Bronchial epithelial cell (primary cell): ENCODE results near the gene SHB. TPM values are rescaled to one million over a fixed set of nuclear protein-coding genes. Genes with fewer than 3 reads are reported as not detected.
"Not testable (repeated sequence)": the region's sequence is repeated elsewhere in the genome, so short reads cannot be mapped to it uniquely, and the experiment has no call there.

Source experiments
- DNase-seq: peaks from one replicate; pipeline ENCODE4 v3.0.0-alpha.2; 2010; ENCODE audit warnings: low read depth
- FAIRE-seq: peaks from 2 replicates; lab custom pipeline; 2011; peaks lifted over from hg19 to GRCh38; lab: Jason Lieb, UNC
- H3K27me3 ChIP-seq: 2 replicates; pipeline ENCODE4 v1.5.1; 2011; ENCODE audit warnings: low read length; ENCODE audit not compliant: control insufficient read depth, insufficient read depth
- H3K36me3 ChIP-seq: 2 replicates; pipeline ENCODE4 v1.5.1; 2011; ENCODE audit warnings: low read length; ENCODE audit not compliant: control insufficient read depth, insufficient read depth
- H3K4me3 ChIP-seq: 2 replicates; pipeline ENCODE4 v1.5.1; 2011; ENCODE audit warnings: mild to moderate bottlenecking, low read depth, low read length, control low read depth
- CTCF ChIP-seq: IDR thresholded peaks from 2 replicates; pipeline ENCODE4 v1.5.1; 2011; ENCODE audit warnings: mild to moderate bottlenecking, moderate library complexity, low read length, control low read depth, inconsistent platforms; ENCODE audit not compliant: insufficient read depth, severe bottlenecking
- total RNA-seq: library from RNA; depleted of rRNA; stranded (reverse); fragments of >200 nt; gene quantifications from 2 replicates; pipeline ENCODE4 v1.2.1, GENCODE V29; 2014

Gene SHB
- total RNA-seq, 1 donor from 2014 or later, result 14.5 TPM

- TF ChIP-seq CTCF, result no peak
- Histone ChIP-seq H3K36me3 (peaks cover 13% of the 10 kb centered on the region), H3K27me3 (no peaks in the 10 kb centered on the region), H3K4me3 (no peak overlapping the region)
- DNase-seq (no peak), FAIRE-seq (no peak)
These were observed 154.2 kb downstream of the SHB start for GRCh38 chr9:37914701-37915358.

GRCh38 chr9:37914154-37914551 is 154.9 kb downstream of the SHB start:
- no peak overlapping the region for H3K4me3 ChIP-seq
- peaks cover 9% of the 10 kb centered on the region for H3K36me3 ChIP-seq
- no peak for FAIRE-seq
- no peaks in the 10 kb centered on the region for H3K27me3 ChIP-seq
- DNase-seq, result no peak
- no peak for TF ChIP-seq CTCF

- FAIRE-seq (no peak), DNase-seq (peak; percentile 77)
- H3K27me3 ChIP-seq, result no peaks in the 10 kb centered on the region
- peaks cover 7% of the 10 kb centered on the region for H3K36me3 ChIP-seq
- peak; percentile 94 for TF ChIP-seq CTCF
- H3K4me3 ChIP-seq, result no peak overlapping the region
These were observed 155.4 kb downstream of the SHB start for GRCh38 chr9:37913480-37914153.

GRCh38 chr9:37911271-37911681 is 157.8 kb downstream of the SHB start:
- Histone ChIP-seq H3K36me3 (no peaks in the 10 kb centered on the region), H3K4me3 (no peak overlapping the region), H3K27me3 (no peaks in the 10 kb centered on the region)
- FAIRE-seq, result no peak
- no peak for DNase-seq
- TF ChIP-seq CTCF, result no peak

- FAIRE-seq (no peak), DNase-seq (no peak)
- no peaks in the 10 kb centered on the region for H3K36me3 ChIP-seq
- no peak for TF ChIP-seq CTCF
- H3K27me3 ChIP-seq, result no peaks in the 10 kb centered on the region
- H3K4me3 ChIP-seq, result no peak overlapping the region
These were observed 158.8 kb downstream of the SHB start for GRCh38 chr9:37910271-37910670.

- not testable (repeated sequence) for H3K4me3 ChIP-seq, FAIRE-seq, H3K27me3 ChIP-seq, DNase-seq, H3K36me3 ChIP-seq
These were observed 159.2 kb downstream of the SHB start for GRCh38 chr9:37909836-37910235.
